ENCODE results near the gene OR52N4. TPM values are rescaled to one million over a fixed set of nuclear protein-coding genes. Genes with fewer than 3 reads are reported as not detected.

The OR52N4 gene
- total and polyA plus RNA-seq, 2 experiments from 2014 or later: not detected

GRCh38 chr11:5803982-5804381, 49.9 kb downstream of the OR52N4 start (continued):
- TF ChIP-seq ZNF462 (CRISPR knock-in tag; IDR thresholded peaks at IDR 0.05) (no peak), EZH2 (IDR thresholded peaks at IDR 0.05; ENCODE audit: low read depth, unreplicated experiment) (no peak), NANOG (IDR thresholded peaks at IDR 0.05; ENCODE audit: borderline replicate concordance) (no peak)

Other genes with a start within 250 kb of the OR52N4 start
- not detected in 2 replicates for gene UBQLN3, start 244.3 kb upstream of the OR52N4 start, total RNA-seq (2014; rRNA removed; shearing (Covaris generic))
- not detected in 2 replicates for gene UBQLN3, start 244.3 kb upstream of the OR52N4 start, polyA plus RNA-seq (2016; fragmentation: Nextera tagmentation; extraction: Ambion mirVana)
- gene UBQLNL, start 237.5 kb upstream of the OR52N4 start, total RNA-seq (2014; rRNA removed; shearing (Covaris generic)): 0.35 and 0.52 TPM in 2 replicates
- gene UBQLNL, start 237.5 kb upstream of the OR52N4 start, polyA plus RNA-seq (2016; fragmentation: Nextera tagmentation; extraction: Ambion mirVana): 0.09 TPM in 1 of 2 replicates, not detected in the other
- gene OR52H1, start 205.7 kb upstream of the OR52N4 start, total RNA-seq (2014; rRNA removed; shearing (Covaris generic)): 0.28 TPM in 1 of 2 replicates, not detected in the other
- gene OR52H1, start 205.7 kb upstream of the OR52N4 start, polyA plus RNA-seq (2016; fragmentation: Nextera tagmentation; extraction: Ambion mirVana): not detected in 2 replicates
- not detected in 2 replicates for gene OR52B6, start 173.4 kb upstream of the OR52N4 start, total RNA-seq (2014; rRNA removed; shearing (Covaris generic))
- gene OR52B6, start 173.4 kb upstream of the OR52N4 start, polyA plus RNA-seq (2016; fragmentation: Nextera tagmentation; extraction: Ambion mirVana): not detected in 2 replicates
- 49.0 and 50.8 TPM in 2 replicates for gene TRIM6, start 157.6 kb upstream of the OR52N4 start, total RNA-seq (2014; rRNA removed; shearing (Covaris generic))
- gene TRIM6, start 157.6 kb upstream of the OR52N4 start, polyA plus RNA-seq (2016; fragmentation: Nextera tagmentation; extraction: Ambion mirVana): 24.3 and 26.4 TPM in 2 replicates
- gene TRIM34, start 129.2 kb upstream of the OR52N4 start, total RNA-seq (2014; rRNA removed; shearing (Covaris generic)): 1.1 and 2.6 TPM in 2 replicates
- gene TRIM34, start 129.2 kb upstream of the OR52N4 start, polyA plus RNA-seq (2016; fragmentation: Nextera tagmentation; extraction: Ambion mirVana): 0.57 and 1.9 TPM in 2 replicates
- gene TRIM5, start 69.2 kb upstream of the OR52N4 start, total RNA-seq (2014; rRNA removed; shearing (Covaris generic)): 17.7 and 20.8 TPM in 2 replicates
- gene TRIM5, start 69.2 kb upstream of the OR52N4 start, polyA plus RNA-seq (2016; fragmentation: Nextera tagmentation; extraction: Ambion mirVana): 16.1 and 21.0 TPM in 2 replicates
- gene TRIM22, start 64.5 kb upstream of the OR52N4 start, total RNA-seq (2014; rRNA removed; shearing (Covaris generic)): 30.9 and 41.1 TPM in 2 replicates
- gene TRIM22, start 64.5 kb upstream of the OR52N4 start, polyA plus RNA-seq (2016; fragmentation: Nextera tagmentation; extraction: Ambion mirVana): 17.8 and 23.9 TPM in 2 replicates
- gene OR56B1, start 17.8 kb upstream of the OR52N4 start, total RNA-seq (2014; rRNA removed; shearing (Covaris generic)): 0.28 TPM in 1 of 2 replicates, not detected in the other
- gene OR56B1, start 17.8 kb upstream of the OR52N4 start, polyA plus RNA-seq (2016; fragmentation: Nextera tagmentation; extraction: Ambion mirVana): not detected in 2 replicates
- not detected in 2 replicates for gene OR52N5, start 29.1 kb downstream of the OR52N4 start, total RNA-seq (2014; rRNA removed; shearing (Covaris generic))
- gene OR52N5, start 29.1 kb downstream of the OR52N4 start, polyA plus RNA-seq (2016; fragmentation: Nextera tagmentation; extraction: Ambion mirVana): not detected in 2 replicates
- not detected in 2 replicates for gene OR52N1, start 37.0 kb downstream of the OR52N4 start, total RNA-seq (2014; rRNA removed; shearing (Covaris generic))
- not detected in 2 replicates for gene OR52N1, start 37.0 kb downstream of the OR52N4 start, polyA plus RNA-seq (2016; fragmentation: Nextera tagmentation; extraction: Ambion mirVana)
- 0.89 TPM in 1 of 2 replicates, not detected in the other for gene OR52N2, start 54.7 kb downstream of the OR52N4 start, total RNA-seq (2014; rRNA removed; shearing (Covaris generic))
- gene OR52N2, start 54.7 kb downstream of the OR52N4 start, polyA plus RNA-seq (2016; fragmentation: Nextera tagmentation; extraction: Ambion mirVana): 0.19 and 0.43 TPM in 2 replicates
- gene OR52E6, start 87.7 kb downstream of the OR52N4 start, total RNA-seq (2014; rRNA removed; shearing (Covaris generic)): 0.66 TPM in 1 of 2 replicates, not detected in the other
- not detected in 2 replicates for gene OR52E6, start 87.7 kb downstream of the OR52N4 start, polyA plus RNA-seq (2016; fragmentation: Nextera tagmentation; extraction: Ambion mirVana)
- gene OR52E8, start 103.4 kb downstream of the OR52N4 start, total RNA-seq (2014; rRNA removed; shearing (Covaris generic)): 0.21 TPM in 1 of 2 replicates, not detected in the other
- not detected in 2 replicates for gene OR52E8, start 103.4 kb downstream of the OR52N4 start, polyA plus RNA-seq (2016; fragmentation: Nextera tagmentation; extraction: Ambion mirVana)
- not detected in 2 replicates for gene OR52E4, start 126.4 kb downstream of the OR52N4 start, total RNA-seq (2014; rRNA removed; shearing (Covaris generic))
- gene OR52E4, start 126.4 kb downstream of the OR52N4 start, polyA plus RNA-seq (2016; fragmentation: Nextera tagmentation; extraction: Ambion mirVana): not detected in 2 replicates
- gene OR52E5, start 139.0 kb downstream of the OR52N4 start, total RNA-seq (2014; rRNA removed; shearing (Covaris generic)): not detected in 2 replicates
- not detected in 2 replicates for gene OR52E5, start 139.0 kb downstream of the OR52N4 start, polyA plus RNA-seq (2016; fragmentation: Nextera tagmentation; extraction: Ambion mirVana)
- not detected in 2 replicates for gene OR56A3, start 188.0 kb downstream of the OR52N4 start, total RNA-seq (2014; rRNA removed; shearing (Covaris generic))
- not detected in 2 replicates for gene OR56A3, start 188.0 kb downstream of the OR52N4 start, polyA plus RNA-seq (2016; fragmentation: Nextera tagmentation; extraction: Ambion mirVana)
- gene OR56A5, start 214.3 kb downstream of the OR52N4 start, total RNA-seq (2014; rRNA removed; shearing (Covaris generic)): 1.9 TPM in 1 of 2 replicates, not detected in the other
- gene OR56A5, start 214.3 kb downstream of the OR52N4 start, polyA plus RNA-seq (2016; fragmentation: Nextera tagmentation; extraction: Ambion mirVana): not detected in 2 replicates
- gene OR52L1, start 232.7 kb downstream of the OR52N4 start, total RNA-seq (2014; rRNA removed; shearing (Covaris generic)): 0.17 TPM in 1 of 2 replicates, not detected in the other
- gene OR52L1, start 232.7 kb downstream of the OR52N4 start, polyA plus RNA-seq (2016; fragmentation: Nextera tagmentation; extraction: Ambion mirVana): not detected in 2 replicates

Measured in GM23338 (cell line).